Measurements from ENCODE around the gene PRDM16.

Gene PRDM16

DNA sequence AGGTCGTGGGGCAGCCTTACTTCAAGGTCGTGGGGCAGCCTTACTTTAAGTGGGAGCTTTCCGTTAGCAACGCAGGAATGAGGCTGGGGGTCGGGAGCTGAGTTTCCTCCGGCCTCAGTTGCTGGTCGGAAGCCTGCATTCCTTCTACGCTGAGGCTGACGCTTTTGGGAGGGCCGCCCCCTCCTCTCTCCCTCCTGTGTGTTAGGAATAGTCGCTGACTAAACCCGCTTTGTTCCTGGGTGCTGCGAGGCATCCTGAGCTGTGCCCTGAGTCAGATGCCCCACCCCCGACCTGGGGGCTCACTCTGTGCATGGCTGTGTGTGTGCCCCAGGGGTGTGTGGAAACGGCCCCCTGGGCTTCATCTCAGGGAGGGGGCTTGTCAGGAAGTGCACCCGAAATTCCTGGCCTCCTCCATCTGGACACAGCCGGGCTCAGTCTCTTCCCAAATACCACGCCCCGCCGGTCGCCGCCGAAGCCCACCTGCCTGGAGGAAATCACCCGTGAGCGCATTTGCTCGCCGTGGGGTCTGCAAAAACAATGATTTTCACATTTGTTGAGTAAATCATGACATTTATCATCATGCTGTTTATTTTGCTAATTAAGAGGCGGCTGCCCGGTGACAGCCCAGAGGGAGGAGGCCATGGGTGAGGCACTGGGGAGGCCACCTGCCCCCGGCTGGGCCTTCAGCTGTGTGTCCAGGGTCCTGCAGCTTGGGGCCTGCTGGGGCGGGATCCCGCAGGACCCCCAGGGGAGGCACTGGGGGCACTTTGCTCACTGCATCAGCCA lies 121.4 kb downstream of the PRDM16 start:
- no peak for DNase-seq

DNA sequence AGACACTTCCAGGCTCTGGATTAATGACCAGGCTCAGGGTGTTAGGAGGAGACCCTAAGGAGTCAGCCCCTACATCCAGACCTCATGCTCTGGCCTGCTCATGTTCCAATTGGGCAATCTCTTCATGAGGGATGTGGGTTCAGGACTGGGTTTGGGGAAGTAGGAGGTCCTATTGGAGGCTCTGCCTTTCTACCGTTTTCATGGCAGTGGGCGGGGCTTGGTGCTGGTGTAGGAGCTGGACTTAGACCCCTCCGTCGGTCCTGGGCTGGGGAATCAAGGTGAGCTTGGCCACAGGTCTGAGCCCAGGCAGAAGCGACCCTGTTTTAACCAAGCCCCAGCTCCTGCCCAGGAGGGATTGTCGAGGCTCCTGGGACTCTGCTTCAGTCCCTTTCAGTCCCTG lies 123.4 kb downstream of the PRDM16 start:
- DNase-seq, result no peak

DNA sequence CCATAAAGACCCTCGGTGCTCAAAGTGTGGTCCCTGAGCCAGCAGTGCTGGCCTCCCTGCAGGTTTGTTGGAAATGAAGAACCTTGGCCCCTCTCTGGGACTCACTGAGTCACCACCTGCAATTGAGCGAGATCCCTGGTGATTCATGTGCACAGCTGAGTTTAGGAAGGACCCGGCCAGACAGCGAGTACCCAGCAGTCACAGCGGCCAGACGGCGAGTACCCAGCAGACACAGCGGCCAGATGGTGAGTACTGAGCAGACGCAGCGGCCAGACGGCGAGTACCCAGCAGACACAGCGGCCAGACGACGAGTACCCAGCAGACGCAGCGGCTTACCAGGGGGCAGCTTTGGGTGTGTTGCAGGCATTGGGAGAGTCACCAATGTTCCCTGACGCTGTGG lies 123.8 kb downstream of the PRDM16 start:
- no peak for DNase-seq

DNA sequence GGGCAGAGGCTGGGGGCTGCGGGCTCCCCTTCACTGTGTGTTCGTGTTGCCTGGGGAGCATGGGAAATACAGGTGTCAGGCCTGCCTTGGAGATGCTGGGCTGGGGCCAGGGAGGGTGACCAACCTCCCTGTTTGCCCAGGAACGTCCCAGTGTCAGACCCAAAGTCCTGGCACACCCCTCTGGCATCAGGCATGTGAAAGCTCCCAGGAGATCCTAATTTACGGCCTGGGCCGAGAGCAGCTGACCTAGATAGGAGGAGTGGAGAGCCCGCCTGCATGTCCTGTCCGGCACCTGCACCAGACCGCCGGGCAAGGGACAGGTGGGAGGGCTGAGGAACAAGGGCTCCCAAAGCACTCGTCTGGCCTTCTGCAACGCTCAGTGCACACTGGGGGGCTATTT lies 124.8 kb downstream of the PRDM16 start:
- DNase-seq, result no peak

DNA sequence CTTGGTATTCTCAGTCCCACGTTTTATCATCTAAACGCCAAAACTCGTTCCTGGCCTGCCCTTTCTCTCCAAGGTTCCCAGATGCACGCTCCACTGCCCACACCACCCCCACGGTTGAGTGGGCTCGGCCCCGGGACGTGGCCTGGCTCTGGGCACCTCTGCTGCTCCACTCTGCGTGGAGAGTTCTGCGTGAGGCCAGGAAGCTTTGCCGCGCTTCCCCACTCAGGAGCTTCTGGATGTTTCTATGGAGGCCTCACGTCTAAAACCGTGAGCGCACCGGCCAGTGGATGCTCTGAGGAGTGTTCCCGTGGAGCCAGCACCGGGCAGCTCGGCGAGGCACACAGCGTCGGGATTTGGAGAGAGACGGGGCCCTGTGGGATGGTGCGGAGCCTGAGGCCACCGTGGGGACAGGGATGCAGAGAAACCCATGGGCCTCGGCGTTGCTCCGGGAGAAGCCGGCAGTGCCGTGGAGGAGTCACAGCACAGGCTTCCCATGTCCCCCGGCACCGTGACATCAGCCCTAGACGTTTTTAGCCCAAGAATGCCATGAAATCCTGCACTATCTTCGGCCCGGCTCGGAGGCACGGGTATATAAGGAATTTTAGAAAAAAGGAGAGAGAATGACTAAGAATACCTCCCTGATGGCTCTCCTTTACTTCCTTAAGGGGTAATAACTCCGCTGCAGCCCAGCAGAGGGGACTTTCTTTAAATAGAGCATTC lies 125.9 kb downstream of the PRDM16 start:
- no peak for DNase-seq

DNA sequence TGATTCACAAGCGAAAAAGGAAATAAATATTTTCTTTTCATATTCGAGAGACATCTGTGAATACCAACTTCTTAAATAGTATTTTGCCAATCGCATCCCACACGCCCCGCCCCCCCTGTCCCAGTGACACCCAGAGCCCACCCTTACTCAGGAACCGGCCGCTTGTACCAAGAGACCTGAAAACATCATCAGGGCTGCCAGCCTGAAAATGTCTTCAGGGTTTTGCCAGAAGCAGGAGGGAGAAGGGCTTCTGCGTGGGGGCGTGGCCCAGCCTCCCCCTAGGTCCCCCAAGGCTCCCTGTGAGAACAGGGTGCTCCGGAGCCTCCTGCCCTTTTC lies 126.4 kb downstream of the PRDM16 start:
- DNase-seq, result no peak

DNA sequence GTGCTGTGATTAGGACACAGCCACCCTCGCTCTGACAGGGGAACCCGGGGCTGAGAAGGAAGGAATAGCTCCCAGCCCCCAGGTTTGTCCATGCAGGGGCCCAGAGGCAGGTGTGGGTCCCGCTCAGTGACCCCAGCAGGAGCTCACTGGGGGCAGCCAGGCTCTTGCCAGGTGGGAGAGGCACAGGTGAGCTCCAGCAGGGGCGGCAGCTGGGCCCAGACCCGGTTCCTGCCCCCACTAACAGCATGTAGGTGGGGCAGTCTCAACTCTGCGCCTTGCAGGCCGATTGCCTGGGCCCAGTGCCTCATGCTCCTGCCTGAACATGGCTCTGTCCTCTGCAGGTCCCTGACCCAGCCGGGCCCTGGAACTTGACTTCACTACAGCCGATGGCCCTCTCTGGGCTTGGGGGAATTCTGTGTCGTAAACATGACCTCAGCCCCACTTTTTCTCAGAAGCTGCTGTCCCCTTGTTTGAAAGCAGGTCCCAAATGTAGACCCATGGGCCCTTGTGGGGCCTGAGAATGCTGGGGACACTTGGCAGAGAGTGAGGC lies 127.0 kb downstream of the PRDM16 start:
- no peak for DNase-seq

DNA sequence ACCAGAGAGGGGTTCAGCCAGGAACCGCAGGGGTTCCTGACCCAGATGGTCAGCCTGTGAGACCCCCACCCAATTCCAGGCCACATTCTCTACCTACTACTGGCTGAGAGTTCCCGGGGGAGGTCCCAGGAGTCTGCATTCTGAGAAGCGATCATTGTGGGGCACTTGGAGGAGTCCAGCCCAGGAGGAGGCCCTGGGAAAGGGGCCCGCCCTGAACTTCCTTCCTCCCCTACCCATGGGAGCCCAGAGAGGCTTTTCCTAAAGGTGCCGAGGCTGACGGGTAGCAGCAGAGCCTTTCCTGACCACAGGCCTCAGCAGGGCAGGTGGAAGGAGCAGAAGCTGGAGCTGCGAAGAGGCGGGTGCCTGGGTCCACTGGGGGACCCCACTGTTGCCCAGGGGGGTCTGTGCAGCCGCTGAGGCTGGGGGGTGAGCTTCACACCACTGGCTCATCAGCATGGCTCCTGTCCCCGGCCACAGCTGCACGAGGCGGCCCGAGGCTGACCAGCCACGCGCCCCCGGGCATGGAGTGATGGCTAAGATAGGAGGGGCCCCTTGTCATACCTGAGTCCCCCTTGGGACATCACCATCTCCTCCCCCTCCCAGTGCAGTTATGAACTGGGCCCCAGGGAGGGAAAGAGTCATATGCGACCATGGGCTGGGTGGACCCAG lies 127.7 kb downstream of the PRDM16 start:
- no peak for DNase-seq

DNA sequence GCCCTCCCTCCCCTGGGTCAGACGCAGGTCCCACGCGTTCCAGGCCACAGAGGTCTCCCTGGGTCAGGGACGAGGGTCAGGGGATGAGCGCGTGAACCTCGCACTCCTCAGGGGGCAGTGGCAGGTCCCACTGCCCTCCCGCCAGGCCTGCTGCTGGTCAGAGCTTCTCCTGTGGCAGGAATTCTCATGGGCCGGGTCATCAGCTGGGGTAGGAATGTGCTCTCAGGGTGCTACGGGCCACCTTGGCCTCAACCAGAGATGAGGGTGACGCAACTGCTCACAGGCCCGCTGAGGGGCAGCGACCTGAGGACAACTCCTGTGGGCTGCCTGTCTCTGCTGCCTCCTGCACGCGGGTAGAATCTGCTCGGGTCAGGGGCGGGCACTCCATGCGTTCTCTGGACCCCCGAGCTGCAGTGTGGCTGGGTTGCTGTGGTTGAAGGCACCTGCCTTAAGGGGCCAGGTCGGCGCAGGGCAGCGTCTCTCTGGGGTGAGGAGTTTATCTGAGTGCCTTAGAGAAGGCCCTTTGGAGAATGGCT lies 128.8 kb downstream of the PRDM16 start:
- no peak for DNase-seq

DNA sequence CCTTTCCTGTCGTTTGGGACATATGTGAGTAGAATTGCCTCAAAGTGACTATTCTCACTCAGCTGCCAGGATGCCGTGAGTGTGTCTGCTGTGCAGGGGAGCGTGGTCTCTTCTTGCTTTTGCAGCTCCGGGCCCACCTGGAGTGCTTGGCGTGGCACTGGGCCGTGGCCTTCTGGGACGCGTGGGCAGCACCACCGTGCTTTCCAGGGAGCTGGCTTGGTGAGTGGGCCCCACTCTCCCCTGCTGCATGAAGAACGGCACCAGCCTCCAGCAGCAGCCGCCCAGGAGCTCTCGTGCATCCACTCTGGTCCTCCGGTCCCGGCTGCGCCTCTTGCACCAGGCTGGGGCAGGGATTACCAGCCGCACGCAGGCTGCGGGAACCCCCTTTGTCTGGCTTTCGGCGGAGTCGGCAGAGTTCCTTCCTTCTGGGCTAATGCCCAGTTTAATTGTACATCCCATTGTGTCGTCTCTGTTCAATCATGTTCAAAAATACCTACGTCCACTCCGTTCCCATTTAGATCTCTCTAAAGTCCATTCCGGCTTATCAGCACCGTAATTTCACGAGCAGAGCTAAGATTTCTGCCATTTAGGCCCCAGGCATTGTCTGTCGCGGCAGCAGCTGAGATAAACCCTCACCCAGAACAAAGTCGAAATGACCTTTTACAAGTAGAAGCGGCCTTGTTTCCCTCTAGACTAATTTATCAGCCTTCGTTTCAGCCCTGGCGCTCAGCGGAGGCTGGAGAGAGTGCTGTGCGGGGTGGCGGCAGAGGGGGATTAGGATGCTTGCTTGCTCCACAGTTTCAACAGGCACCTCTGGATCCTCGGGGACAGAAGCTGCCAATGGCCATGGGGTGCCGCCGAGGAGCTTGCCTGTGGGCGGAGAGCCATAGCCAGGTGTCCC lies 129.6 kb downstream of the PRDM16 start:
- no peak for DNase-seq

DNA sequence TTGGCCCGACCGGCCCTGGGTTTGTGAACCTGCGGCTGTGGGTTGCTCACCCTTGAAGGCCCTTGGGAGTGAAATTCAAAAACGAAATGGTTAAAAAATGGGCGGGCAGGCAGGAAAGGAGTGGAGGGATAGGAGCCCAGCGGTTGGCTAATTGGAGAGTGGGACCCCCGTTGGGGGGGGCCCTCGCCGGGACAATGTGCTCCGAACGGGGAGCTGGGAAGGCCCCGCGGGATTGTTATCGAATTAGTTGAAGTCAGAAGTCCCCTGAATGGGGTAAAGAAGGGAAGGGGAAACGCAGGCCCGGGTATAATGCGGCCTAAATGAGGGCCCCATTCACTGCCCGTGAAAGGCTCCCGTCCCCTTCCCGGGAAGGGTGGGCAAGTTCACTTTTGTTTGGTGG lies 135.7 kb downstream of the PRDM16 start:
- no peak for DNase-seq

DNA sequence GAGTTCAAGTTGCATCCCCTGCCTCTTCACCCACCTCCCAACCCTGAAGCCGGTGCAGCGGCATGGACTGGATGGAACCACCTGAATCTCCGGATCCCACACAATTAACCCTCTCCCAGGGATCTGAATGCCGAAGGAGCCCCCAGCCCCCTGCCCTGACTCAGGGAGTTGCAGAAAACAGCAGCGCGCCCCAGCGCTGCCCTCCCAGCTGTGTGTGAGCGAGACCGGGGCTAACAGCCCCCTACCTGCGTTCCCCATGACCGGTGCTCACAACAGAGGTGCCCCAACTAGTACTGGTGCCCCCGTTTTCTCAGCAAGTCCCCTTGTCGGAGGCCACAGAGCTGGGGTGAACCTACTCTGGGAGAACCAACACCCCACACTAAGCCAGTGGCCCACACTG lies 136.8 kb downstream of the PRDM16 start:
- no peak for DNase-seq

DNA sequence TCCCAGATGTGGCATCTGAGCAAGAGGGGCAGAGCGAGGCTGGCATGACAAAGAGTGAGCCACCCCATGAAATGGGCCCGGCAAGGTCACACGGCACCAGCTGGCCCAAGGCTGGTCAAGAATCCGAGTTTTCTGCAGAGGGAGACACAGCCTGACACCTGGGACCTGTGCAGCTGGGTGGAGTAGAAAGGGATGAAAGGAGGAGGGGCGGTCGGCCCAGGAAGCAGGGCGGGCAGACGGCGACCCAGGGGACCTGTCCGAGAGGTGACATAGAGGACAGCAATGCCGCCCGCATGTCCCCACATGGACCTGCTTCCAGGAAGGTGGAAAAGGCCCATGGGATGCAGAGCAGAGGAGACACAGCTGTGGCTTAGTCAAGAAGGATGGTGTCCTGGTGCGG lies 137.7 kb downstream of the PRDM16 start:
- no peak for DNase-seq

DNA sequence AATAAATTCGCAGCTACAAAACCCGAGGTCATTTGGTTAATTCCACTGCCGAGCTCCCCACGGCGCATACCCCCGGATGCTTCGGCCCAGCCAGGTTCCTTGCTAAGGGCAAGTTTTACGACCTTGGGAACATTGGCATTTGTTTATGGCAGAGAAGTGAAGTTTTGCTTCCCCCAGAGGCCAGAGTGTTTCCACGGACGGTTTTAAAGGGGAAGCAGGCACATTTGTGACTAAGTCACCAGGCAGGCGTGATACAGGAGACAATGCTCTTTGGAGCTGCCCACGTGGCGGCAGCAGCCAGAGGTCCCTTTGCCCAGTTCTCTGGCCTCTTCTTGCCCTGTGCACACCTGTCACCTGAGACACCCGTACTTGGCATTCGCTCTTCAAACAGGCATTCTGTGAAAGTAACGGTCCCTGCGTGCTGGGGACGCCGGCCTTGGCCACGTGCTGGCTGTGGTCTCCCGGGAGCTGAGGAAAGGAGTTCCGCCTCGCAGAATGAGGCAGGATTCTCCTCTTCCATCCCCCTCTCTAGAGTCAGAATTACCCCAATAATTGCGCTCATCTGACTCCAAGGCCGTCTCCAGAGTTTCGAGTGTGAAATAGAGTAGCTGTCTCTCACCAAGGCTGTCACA lies 138.3 kb downstream of the PRDM16 start:
- DNase-seq, result peak; percentile 37

DNA sequence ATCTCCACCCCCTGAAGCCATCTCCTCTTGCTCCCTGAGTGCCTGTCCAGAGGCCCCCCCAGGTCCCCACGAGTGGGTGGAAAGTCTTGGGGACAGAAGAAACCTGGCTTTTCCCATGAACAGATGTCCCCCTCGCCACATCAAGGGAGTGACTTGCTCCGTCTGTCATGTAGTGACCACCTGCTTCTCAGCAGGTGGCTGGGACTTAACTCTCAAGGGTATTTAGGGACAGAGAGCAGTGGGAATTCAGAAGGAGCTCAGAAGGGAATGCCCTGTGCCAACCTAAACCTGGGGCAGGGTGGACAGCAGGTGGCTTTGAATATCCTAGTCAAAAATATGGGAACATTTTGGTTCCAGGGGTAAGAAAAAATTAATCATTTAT lies 139.8 kb downstream of the PRDM16 start:
- DNase-seq, result no peak

DNA sequence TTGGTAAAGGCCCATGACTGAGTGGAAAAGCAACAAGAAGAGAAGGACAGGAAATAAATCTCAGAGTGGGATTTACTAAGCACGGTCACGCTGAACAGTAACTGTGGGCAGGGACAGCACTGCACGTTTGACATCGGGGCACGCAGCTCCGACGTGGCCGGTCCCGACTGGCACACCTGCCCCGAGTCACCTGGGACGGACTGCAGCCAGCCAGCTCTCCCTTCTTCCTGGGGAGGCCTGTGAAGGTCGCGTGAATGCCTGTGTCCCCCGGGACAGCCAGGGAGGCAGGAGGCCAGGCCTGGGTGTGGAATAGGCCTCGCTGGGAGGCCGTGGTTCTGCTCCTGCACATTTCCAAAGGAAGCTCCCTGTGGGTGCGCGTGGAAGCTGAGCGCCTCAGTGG lies 140.2 kb downstream of the PRDM16 start:
- DNase-seq, result no peak

DNA sequence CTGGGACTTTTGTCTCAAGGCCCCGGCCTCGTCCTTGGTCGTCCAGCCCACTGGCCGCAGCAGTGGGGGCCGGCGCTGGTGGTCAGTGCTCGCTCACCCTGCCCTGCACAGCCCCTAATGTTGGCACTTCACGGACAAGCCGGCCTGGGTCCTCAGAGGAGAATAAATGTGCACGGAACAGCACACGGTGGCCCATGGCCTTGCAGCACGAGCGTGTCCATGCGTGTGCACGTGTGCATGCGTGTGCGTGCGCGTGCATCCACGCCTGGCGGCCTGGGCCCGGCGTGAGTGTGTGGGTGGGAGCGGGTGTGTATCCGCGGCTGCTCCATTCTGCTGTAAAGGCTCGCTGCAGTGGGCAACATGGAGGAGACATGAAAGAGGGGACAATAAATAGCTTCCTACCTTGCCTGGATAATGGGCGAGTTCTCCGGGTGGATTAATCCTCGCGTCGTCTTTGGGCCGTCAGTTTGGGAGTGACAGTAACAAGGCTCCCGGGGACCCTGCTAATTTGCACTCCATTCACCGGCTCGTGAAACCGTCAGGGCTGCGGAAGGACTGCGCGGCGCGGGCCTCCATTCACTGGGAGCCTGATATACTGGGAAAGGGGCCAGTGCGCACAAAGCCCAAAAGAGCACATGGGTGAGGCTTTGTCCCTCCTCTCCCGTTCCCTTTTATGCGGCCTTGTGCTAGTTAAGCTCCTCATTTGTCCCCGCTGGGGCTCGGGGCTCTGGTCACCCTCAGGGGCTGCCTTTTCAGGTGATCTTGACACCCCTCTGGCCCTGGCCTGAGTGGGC lies 142.8 kb downstream of the PRDM16 start:
- DNase-seq, result no peak

DNA sequence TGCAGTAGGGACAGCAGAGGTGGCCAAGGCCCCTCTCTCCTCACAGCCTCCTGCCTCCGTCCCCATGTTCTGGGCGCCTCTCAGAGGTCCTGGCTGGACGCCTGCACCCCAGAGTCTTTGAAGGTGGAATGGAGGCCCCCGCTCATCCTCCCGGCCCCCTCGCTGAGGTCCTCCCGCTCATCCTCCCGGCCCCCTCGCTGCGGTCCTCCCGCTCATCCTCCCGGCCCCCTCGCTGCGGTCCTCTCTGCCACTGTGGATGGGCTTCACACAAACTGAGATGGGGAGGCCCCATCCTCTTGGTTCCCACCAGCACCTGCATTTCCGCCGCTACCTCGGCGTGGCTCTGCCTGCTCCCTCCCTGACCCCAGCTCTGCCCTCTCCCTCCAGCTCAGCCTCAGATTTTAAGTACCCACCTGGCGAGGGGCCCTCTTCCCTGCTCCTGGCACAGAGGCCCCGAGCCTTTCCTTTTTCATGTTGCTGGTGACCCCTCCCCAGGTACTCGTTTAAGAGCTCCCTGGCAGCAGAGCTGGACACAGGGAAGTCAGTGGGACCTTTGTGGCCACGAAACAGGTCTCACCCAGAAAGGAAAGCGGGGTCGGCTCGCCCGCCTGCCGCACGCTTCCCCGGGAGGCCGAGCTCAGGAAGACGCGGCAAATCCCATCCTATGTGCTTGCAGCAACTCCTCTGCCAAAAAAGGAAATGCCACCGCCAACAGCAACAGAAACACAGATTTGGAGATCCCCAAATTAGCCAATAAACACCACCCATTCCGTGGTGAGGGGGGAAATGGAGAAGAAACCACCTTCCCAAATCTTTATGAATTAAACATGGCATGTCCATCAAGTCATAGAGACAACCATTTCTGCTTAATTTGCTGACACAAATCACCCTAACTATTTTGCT lies 143.7 kb downstream of the PRDM16 start:
- DNase-seq, result no peak

DNA sequence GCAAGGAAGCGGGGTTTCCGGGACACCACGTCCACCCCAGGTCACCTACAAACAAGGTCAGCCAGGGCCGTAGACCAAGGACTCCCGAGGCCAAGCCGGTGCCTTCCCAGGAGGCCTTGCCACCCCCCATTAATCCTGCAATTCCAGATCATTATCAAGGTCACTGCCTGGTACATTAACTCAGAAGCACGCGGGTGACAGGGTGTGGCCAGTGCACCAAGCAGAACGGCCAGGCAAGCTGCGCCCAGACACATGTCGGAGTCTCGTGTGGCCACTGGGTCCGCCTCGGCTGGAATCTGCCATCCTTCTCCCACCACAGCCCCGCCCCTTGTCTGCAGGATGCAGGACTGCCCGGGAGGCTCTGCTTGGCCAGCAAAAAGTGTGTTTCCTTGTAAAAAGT lies 144.7 kb downstream of the PRDM16 start:
- no peak for DNase-seq

Measured in hematopoietic multipotent progenitor cell treated with erythropoietin and hydrocortisone succinate and interleukin-3 and kit ligand, for 4 days (in vitro differentiated cells).